ENCODE data around the gene CCDC149.

Gene CCDC149

DNA sequence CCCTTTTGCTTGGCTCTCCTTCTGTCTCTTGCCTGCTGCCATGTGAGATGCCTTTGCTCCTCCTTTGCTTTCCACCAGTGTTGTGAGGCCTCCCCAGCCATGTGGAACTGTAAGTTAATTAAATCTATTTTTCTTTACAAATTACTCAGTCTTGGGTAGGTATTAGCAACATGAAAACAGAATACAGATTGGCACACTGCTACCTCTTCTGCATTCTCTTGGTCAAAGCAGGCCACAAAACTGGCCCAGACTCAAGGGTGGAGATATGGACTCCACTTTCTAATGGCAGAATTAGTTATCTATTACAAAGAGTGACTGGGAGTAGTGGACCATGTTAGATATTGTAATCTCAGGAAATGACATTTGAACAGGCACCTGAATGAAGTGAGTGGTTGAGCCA is 21.5 kb upstream of the CCDC149 start:
- no peak overlapping the region for H3K4me3 ChIP-seq (ENCODE audit: low read length)
- H3K36me3 ChIP-seq (replicated peaks; ENCODE audit: insufficient read depth, low read length) = no peaks in the 10 kb centered on the region
- 0 out of 2 replicates have a peak, but pooled peaks cover 5% of the 10 kb centered on the region for H3K4me1 ChIP-seq (ENCODE audit: low read length)
- no peaks in the 10 kb centered on the region for H3K9me2 ChIP-seq (replicated peaks; ENCODE audit: insufficient read depth, low read length)
- no peaks in the 10 kb centered on the region for H3F3A ChIP-seq (ENCODE audit: insufficient read depth, low read length)
- H3K4me2 ChIP-seq (ENCODE audit: low read depth, low read length) = no peak overlapping the region
- H3K27ac ChIP-seq (ENCODE audit: low read length) = no peak overlapping the region
- H3K79me2 ChIP-seq (ENCODE audit: low read length) = no peaks in the 10 kb centered on the region
- no peak overlapping the region for H2AFZ ChIP-seq (ENCODE audit: low read length)
- H3K9ac ChIP-seq (ENCODE audit: low read length) = no peak overlapping the region
- no peak for DNase-seq
- TF ChIP-seq, protein P1, sequence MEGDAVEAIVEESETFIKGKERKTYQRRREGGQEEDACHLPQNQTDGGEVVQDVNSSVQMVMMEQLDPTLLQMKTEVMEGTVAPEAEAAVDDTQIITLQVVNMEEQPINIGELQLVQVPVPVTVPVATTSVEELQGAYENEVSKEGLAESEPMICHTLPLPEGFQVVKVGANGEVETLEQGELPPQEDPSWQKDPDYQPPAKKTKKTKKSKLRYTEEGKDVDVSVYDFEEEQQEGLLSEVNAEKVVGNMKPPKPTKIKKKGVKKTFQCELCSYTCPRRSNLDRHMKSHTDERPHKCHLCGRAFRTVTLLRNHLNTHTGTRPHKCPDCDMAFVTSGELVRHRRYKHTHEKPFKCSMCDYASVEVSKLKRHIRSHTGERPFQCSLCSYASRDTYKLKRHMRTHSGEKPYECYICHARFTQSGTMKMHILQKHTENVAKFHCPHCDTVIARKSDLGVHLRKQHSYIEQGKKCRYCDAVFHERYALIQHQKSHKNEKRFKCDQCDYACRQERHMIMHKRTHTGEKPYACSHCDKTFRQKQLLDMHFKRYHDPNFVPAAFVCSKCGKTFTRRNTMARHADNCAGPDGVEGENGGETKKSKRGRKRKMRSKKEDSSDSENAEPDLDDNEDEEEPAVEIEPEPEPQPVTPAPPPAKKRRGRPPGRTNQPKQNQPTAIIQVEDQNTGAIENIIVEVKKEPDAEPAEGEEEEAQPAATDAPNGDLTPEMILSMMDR (IDR thresholded peaks at IDR 0.05; ENCODE audit: low read length) = no peak
- TF ChIP-seq EZH2 (optimal IDR thresholded peaks at IDR 0.05; ENCODE audit: low read depth, low read length) (no peak), EZH2phosphoT487 (IDR thresholded peaks at IDR 0.05; ENCODE audit: low read length) (no peak)
- no peaks in the 10 kb centered on the region for H4K20me1 ChIP-seq (ENCODE audit: insufficient read depth, low read length)
- no peaks in the 10 kb centered on the region for H3K9me3 ChIP-seq (replicated peaks; ENCODE audit: insufficient read depth, low read length)
- H3K27me3 ChIP-seq (replicated peaks; ENCODE audit: insufficient read depth, low read length) = no peaks in the 10 kb centered on the region

DNA sequence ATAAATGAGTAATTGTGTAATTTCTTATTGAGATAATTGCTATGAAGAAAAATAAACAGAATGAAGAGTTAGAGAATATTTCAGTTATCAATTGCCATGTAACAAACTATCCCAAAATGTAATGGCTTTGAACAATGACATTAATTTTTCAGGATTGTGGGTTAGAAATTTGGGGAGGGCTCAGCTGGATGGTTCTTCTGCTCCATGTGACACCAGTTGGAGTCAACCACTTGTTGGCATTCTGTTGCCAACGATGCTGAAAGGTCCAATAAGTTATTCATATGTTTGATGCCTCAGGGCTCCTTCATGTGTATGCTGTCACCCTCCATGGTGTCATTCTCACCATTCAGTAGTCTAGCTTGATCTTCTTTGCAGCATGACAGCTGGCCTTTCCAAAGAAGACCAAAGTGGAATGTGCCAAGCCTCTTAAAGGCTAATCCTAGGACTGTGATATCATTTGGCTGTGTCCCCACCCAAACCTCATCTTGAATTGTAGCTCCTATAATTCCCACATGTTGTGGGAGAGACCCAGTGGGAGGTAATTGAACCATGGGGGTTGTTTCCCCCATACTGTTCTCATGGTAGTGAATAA is 20.9 kb upstream of the CCDC149 start:
- no peaks in the 10 kb centered on the region for H4K20me1 ChIP-seq (ENCODE audit: insufficient read depth, low read length)
- H3K79me2 ChIP-seq (ENCODE audit: low read length) = no peaks in the 10 kb centered on the region
- TF ChIP-seq, protein P1 (IDR thresholded peaks at IDR 0.05; ENCODE audit: low read length) = no peak
- TF ChIP-seq EZH2phosphoT487 (IDR thresholded peaks at IDR 0.05; ENCODE audit: low read length) = no peak
- TF ChIP-seq EZH2 (optimal IDR thresholded peaks at IDR 0.05; ENCODE audit: low read depth, low read length) = no peak
- H3K27ac ChIP-seq (ENCODE audit: low read length) = no peak overlapping the region
- no peak for DNase-seq
- H3K4me2 ChIP-seq (ENCODE audit: low read depth, low read length) = no peak overlapping the region
- H3K4me3 ChIP-seq (ENCODE audit: low read length) = no peak overlapping the region
- 0 out of 2 replicates have a peak, but pooled peaks cover 7% of the 10 kb centered on the region for H3K4me1 ChIP-seq (ENCODE audit: low read length)
- H3K27me3 ChIP-seq (replicated peaks; ENCODE audit: insufficient read depth, low read length) = no peaks in the 10 kb centered on the region
- H3F3A ChIP-seq (ENCODE audit: insufficient read depth, low read length) = no peaks in the 10 kb centered on the region
- H3K9me3 ChIP-seq (replicated peaks; ENCODE audit: insufficient read depth, low read length) = no peaks in the 10 kb centered on the region
- no peak overlapping the region for H2AFZ ChIP-seq (ENCODE audit: low read length)
- no peaks in the 10 kb centered on the region for H3K9me2 ChIP-seq (replicated peaks; ENCODE audit: insufficient read depth, low read length)
- no peaks in the 10 kb centered on the region for H3K36me3 ChIP-seq (replicated peaks; ENCODE audit: insufficient read depth, low read length)
- no peak overlapping the region for H3K9ac ChIP-seq (ENCODE audit: low read length)

DNA sequence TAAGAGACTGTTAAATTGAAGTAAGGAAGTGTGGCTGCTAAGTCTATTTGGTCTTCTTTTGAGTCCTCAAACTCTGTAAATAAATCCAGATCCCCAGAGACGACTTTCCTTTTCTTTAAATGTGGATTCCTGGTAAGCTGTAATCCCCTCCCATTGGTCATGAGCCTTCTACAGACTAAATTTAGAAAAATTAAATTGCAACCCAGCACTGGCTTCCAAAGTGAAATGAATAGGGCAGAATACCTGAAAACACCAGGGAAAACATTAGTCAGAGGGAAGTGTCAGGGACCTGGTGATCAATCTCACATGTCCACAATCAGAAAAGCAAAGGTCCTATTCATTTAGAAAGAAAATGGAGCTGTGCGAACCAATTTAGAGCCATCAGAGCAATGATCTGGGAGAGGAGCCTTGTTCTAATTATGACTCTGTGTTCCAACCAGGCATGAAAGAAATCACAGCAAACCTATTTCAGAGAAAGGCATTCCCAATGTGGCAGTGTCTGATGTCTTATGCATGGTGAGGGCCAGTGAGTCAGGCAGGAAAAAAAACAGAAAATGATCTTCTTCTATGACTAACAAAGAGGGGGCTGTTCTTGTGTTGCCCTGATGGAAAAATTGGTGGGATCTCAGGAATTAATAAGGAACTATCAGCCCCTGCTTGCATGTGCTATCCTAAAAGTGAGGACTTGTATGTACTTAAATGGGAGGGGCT is 19.8 kb upstream of the CCDC149 start:
- H3K36me3 ChIP-seq (replicated peaks; ENCODE audit: insufficient read depth, low read length) = no peaks in the 10 kb centered on the region
- no peaks in the 10 kb centered on the region for H4K20me1 ChIP-seq (ENCODE audit: insufficient read depth, low read length)
- no peaks in the 10 kb centered on the region for H3F3A ChIP-seq (ENCODE audit: insufficient read depth, low read length)
- H3K4me1 ChIP-seq (ENCODE audit: low read length) = peaks cover 13% of the 10 kb centered on the region
- DNase-seq = no peak
- H3K27ac ChIP-seq (ENCODE audit: low read length) = no peak overlapping the region
- H3K4me2 ChIP-seq (ENCODE audit: low read depth, low read length) = no peak overlapping the region
- no peak overlapping the region for H2AFZ ChIP-seq (ENCODE audit: low read length)
- H3K4me3 ChIP-seq (ENCODE audit: low read length) = no peak overlapping the region
- H3K9ac ChIP-seq (ENCODE audit: low read length) = no peak overlapping the region
- H3K27me3 ChIP-seq (replicated peaks; ENCODE audit: insufficient read depth, low read length) = no peaks in the 10 kb centered on the region
- no peaks in the 10 kb centered on the region for H3K9me3 ChIP-seq (replicated peaks; ENCODE audit: insufficient read depth, low read length)
- no peaks in the 10 kb centered on the region for H3K9me2 ChIP-seq (replicated peaks; ENCODE audit: insufficient read depth, low read length)
- TF ChIP-seq EZH2phosphoT487 (IDR thresholded peaks at IDR 0.05; ENCODE audit: low read length) (no peak), EZH2 (optimal IDR thresholded peaks at IDR 0.05; ENCODE audit: low read depth, low read length) (no peak)
- TF ChIP-seq, protein P1 (IDR thresholded peaks at IDR 0.05; ENCODE audit: low read length) = no peak
- H3K79me2 ChIP-seq (ENCODE audit: low read length) = no peaks in the 10 kb centered on the region
